ENCODE measurements around the gene RABL2B.

The RABL2B gene

DNA sequence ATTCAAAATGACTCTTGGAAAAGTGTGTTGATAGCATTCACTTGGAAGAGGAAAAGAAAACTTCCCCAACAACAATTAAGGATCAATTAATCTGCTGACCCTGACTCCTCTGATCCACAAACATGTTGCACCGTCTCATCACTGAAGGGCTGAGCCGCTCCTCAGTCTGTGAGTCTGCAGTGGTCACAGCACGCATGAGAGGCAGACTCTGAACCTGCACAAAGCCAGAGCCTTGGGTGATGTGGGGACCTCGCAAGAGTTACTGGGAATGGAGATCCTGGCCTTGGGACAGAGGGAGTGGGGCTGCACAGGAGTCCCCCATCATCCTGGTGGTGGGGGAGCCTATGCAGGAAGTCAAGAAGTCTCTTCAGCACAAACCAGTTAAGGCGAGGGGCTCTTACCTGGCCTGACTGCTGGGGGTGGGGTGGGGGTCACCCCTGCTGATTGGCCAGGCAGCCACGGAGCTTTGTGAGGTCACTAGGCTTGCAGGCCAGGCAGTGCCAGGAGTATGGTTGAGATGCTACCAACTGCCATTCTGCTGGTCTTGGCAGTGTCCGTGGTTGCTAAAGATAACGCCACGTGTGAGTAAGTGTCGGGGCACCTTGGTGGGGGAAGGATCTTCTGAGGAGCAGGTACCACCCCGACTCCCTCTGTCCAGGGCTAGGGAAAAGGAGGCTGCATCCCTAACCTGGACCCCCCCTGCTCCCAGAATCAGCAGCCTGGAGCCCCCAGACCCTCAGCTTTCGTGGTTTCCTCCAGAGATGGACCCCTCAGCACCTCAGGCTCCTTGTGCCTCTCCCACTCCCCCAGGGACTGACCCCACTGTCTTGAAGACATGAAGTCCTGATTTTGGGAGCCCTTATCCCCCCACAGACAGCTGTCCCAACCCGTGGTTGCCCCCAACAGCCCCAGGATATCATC lies 45.4 kb downstream of the RABL2B start, which contains the start of gene ACR:
Gene ACR, plus strand, starts transcription at position 477 of the 921 bp plus-strand sequence. Its CDS starts 32 bp downstream, at position 509.
- H3K36me3 ChIP-seq (replicated peaks; ENCODE audit: insufficient read depth, low read length) = no peaks in the 10 kb centered on the region
- H3K79me2 ChIP-seq (ENCODE audit: low read length) = no peaks in the 10 kb centered on the region
- H3K4me2 ChIP-seq (ENCODE audit: low read depth, low read length) = no peak within 1 kb of the TSS
- H3K9me2 ChIP-seq (replicated peaks; ENCODE audit: insufficient read depth, low read length) = no peaks in the 10 kb centered on the region
- H3K27ac ChIP-seq (ENCODE audit: low read length) = no peak within 1 kb of the TSS
- H3K9ac ChIP-seq (ENCODE audit: low read length) = no peak within 1 kb of the TSS
- DNase-seq = no peak
- no peaks in the 10 kb centered on the region for H3K27me3 ChIP-seq (replicated peaks; ENCODE audit: insufficient read depth, low read length)
- H2AFZ ChIP-seq (ENCODE audit: low read length) = no peak within 1 kb of the TSS
- no peak for TF ChIP-seq EZH2phosphoT487 (IDR thresholded peaks at IDR 0.05; ENCODE audit: low read length)
- TF ChIP-seq EZH2 (optimal IDR thresholded peaks at IDR 0.05; ENCODE audit: low read depth, low read length) = no peak
- TF ChIP-seq, protein P1, sequence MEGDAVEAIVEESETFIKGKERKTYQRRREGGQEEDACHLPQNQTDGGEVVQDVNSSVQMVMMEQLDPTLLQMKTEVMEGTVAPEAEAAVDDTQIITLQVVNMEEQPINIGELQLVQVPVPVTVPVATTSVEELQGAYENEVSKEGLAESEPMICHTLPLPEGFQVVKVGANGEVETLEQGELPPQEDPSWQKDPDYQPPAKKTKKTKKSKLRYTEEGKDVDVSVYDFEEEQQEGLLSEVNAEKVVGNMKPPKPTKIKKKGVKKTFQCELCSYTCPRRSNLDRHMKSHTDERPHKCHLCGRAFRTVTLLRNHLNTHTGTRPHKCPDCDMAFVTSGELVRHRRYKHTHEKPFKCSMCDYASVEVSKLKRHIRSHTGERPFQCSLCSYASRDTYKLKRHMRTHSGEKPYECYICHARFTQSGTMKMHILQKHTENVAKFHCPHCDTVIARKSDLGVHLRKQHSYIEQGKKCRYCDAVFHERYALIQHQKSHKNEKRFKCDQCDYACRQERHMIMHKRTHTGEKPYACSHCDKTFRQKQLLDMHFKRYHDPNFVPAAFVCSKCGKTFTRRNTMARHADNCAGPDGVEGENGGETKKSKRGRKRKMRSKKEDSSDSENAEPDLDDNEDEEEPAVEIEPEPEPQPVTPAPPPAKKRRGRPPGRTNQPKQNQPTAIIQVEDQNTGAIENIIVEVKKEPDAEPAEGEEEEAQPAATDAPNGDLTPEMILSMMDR (IDR thresholded peaks at IDR 0.05; ENCODE audit: low read length) = no peak
- no peak within 1 kb of the TSS for H3K4me3 ChIP-seq (ENCODE audit: low read length)
- H4K20me1 ChIP-seq (ENCODE audit: insufficient read depth, low read length) = no peaks in the 10 kb centered on the region
- peaks cover 11% of the 10 kb centered on the region for H3F3A ChIP-seq (ENCODE audit: insufficient read depth, low read length)
- peaks cover 13% of the 10 kb centered on the region for H3K4me1 ChIP-seq (ENCODE audit: low read length)
- H3K9me3 ChIP-seq (replicated peaks; ENCODE audit: insufficient read depth, low read length) = no peaks in the 10 kb centered on the region

DNA sequence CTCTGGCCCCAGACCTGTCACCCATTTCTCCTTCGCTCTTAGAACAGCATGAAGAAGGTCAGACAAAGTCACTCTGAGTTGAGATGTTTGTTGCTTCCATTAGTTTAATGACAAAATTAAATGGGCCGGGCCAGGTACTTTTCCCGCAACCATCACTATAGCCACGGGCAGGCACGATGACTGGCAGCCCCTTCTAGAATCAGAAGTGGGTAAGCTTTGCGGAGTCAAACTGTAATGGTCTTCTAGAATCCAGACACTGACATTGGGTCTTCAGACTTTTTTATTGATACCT lies 47.8 kb downstream of the RABL2B start:
- H3K36me3 ChIP-seq (replicated peaks; ENCODE audit: insufficient read depth, low read length) = no peaks in the 10 kb centered on the region
- no peak overlapping the region for H3K27ac ChIP-seq (ENCODE audit: low read length)
- H3K9ac ChIP-seq (ENCODE audit: low read length) = no peak overlapping the region
- H3K4me3 ChIP-seq (ENCODE audit: low read length) = no peak overlapping the region
- no peaks in the 10 kb centered on the region for H3K79me2 ChIP-seq (ENCODE audit: low read length)
- no peak overlapping the region for H2AFZ ChIP-seq (ENCODE audit: low read length)
- no peaks in the 10 kb centered on the region for H3K9me3 ChIP-seq (replicated peaks; ENCODE audit: insufficient read depth, low read length)
- H3K4me2 ChIP-seq (ENCODE audit: low read depth, low read length) = no peak overlapping the region
- H3K27me3 ChIP-seq (replicated peaks; ENCODE audit: insufficient read depth, low read length) = no peaks in the 10 kb centered on the region
- no peaks in the 10 kb centered on the region for H3K9me2 ChIP-seq (replicated peaks; ENCODE audit: insufficient read depth, low read length)
- peaks cover 26% of the 10 kb centered on the region for H3K4me1 ChIP-seq (ENCODE audit: low read length)
- no peak for DNase-seq
- TF ChIP-seq EZH2 (optimal IDR thresholded peaks at IDR 0.05; ENCODE audit: low read depth, low read length) (no peak), EZH2phosphoT487 (IDR thresholded peaks at IDR 0.05; ENCODE audit: low read length) (no peak)
- TF ChIP-seq, protein P1 (IDR thresholded peaks at IDR 0.05; ENCODE audit: low read length) = no peak
- H3F3A ChIP-seq (ENCODE audit: insufficient read depth, low read length) = peaks cover 19% of the 10 kb centered on the region
- H4K20me1 ChIP-seq (ENCODE audit: insufficient read depth, low read length) = no peaks in the 10 kb centered on the region

DNA sequence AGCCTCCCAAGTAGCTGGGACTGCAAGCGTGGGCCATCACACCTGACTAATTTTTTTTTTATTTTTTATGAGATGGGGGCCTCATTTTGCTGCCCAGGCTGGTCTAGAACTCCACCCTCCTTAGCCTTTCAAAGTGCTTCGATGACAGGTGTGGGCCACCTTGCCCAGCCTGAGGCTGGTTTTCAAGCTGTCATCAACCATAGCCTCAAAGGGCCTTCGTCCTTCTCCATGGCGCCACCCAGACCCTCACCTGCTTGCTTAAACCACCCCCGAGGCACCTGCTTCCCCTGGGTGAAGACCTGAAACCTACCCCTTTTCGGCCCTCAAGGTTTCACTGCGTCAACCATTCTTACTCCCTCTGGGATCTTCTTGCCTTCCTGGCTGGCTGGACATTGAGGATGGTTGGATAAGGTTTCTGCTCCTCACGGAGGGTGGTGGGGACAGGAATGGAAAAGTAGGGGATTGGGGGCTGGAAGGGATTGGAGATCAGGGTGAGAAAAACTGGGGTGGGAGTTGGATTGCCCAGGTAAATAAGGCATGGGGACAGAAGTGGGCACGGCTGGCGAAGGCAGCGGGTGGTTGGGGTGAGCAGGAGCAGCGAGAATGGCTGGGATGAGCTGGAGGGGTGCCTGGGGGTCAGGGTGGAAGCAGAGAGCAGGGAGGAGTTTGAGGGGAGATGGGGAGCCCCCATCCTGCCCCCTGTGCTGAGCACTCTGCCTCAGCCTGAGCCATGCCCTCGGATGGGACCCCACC lies 48.3 kb downstream of the RABL2B start:
- Histone ChIP-seq H3K9me3 (replicated peaks; ENCODE audit: insufficient read depth, low read length) (no peaks in the 10 kb centered on the region), H3K9ac (ENCODE audit: low read length) (no peak overlapping the region), H3K27me3 (replicated peaks; ENCODE audit: insufficient read depth, low read length) (no peaks in the 10 kb centered on the region), H3K4me3 (ENCODE audit: low read length) (no peak overlapping the region), H3K36me3 (replicated peaks; ENCODE audit: insufficient read depth, low read length) (no peaks in the 10 kb centered on the region), H3F3A (ENCODE audit: insufficient read depth, low read length) (peaks cover 21% of the 10 kb centered on the region), H3K27ac (ENCODE audit: low read length) (no peak overlapping the region), H3K4me1 (ENCODE audit: low read length) (peaks cover 30% of the 10 kb centered on the region), H3K79me2 (ENCODE audit: low read length) (no peaks in the 10 kb centered on the region), H3K9me2 (replicated peaks; ENCODE audit: insufficient read depth, low read length) (no peaks in the 10 kb centered on the region), H2AFZ (ENCODE audit: low read length) (no peak overlapping the region), H3K4me2 (ENCODE audit: low read depth, low read length) (no peak overlapping the region), H4K20me1 (ENCODE audit: insufficient read depth, low read length) (no peaks in the 10 kb centered on the region)
- DNase-seq = no peak
- TF ChIP-seq, protein P1 (IDR thresholded peaks at IDR 0.05; ENCODE audit: low read length) = no peak
- no peak for TF ChIP-seq EZH2 (optimal IDR thresholded peaks at IDR 0.05; ENCODE audit: low read depth, low read length)
- no peak for TF ChIP-seq EZH2phosphoT487 (IDR thresholded peaks at IDR 0.05; ENCODE audit: low read length)
